Measurements from ENCODE around the gene CMPK1.
"Not testable (repeated sequence)": the region's sequence is repeated elsewhere in the genome, so short reads cannot be mapped to it uniquely, and the experiment has no call there.

The CMPK1 gene, protein sequence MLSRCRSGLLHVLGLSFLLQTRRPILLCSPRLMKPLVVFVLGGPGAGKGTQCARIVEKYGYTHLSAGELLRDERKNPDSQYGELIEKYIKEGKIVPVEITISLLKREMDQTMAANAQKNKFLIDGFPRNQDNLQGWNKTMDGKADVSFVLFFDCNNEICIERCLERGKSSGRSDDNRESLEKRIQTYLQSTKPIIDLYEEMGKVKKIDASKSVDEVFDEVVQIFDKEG

DNA sequence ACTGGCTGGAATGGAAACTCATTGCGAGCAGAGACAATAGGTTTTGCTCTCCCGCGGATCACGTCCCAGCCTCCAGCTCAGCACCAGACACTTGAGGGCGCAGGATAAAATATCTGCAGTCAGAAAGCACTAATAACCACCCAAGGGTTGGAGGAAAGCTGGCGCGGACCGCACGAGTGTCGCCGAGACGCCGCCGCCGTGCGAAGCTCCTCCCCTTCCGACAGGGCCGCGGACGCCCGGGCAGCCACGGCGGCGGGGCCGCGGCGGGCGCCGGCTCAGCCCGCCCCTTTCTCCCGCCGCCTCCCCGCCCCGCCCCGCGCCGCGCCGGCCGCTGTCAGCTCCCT is at the start of gene CMPK1:
Gene CMPK1, plus strand, starts transcription at position 213 of the 344 bp plus-strand sequence. CDS start 156 bp downstream, outside the sequence.
- peak; percentile 86 for DNase-seq

DNA sequence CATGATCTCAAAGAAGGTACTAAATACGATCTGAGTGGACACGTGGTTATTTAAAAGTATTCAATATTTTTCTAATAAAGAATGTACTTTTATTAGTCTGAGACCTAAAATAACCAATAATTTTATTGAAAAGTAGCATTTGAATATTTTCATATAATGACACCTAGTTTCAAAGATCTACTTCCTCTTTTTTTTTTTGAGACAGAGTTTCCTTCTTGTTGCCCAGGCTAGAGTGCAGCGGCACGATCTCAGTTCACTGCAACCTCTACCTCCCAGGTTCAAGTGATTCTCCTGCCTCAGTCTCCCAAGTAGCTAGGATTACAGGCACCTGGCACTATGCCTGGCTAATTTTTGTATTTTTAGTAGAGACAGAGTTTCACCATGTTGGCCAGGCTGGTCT is 45.5 kb upstream of the CMPK1 start:
- not testable (repeated sequence) for DNase-seq

DNA sequence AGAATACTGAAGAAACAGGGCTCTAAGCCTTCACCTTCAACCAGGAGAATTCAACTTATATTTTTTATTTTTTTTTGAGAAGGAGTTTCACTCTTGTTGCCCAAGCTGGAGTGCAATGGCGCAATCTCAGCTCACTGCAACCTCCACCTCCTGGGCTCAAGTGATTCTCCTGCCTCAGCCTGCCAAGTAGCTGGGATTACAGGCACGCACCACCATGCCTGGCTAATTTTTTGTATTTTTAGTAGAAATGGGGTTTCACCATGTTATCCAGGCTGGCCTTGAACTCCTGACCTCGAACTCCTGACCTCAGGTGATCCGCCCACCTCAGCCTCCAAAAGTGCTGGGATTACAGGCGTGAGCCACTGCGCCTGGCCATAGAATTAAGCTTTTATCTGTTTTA is 38.7 kb upstream of the CMPK1 start:
- not testable (repeated sequence) for DNase-seq

DNA sequence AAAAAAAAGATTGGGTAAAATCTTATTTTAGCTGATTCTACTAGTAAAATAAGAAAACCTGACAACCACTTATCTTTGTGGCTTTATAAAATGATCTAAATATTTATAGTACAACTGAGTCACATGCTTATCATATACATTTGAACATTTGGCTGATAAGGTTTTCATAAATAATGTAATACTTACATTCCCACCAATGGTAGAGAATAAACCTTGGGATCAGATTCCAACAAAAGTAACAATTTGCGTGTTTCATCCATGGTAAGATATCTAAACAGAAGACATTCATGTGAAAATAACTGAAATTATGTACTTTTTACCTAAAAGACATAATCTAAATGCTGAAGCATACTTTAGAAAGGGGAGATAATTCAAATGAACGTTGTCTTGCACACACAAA is 38.0 kb upstream of the CMPK1 start:
- DNase-seq: no peak

DNA sequence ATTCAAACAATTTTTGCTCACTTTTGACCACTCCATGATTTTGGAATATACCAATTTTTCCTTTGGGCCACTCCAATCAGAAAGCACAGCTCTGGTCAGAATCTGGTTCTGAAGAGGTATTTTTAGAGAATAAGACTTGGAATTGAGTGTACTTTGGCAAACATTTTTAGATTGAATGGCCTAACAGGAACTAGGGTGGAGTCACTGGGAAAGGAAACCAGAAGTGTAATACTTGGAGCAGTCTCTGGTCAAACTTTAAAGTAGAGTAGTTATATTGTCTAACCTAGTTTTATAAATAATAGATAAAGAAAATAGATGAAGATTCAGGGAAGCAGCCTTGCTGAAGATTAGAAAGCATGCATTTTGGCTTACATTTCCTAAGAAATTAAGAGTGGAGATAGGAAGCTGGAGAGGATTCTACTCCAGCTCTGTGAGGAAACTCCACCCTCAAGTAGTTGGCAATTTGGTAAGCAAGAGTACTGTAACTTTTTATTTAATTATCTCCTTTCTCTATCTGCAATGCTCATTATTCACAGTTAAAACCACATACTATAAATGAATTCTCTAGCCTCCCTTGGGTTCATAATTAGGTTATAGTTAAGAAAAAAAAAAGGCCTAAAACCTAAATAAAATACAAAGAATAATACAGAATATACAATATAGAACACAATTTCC is 35.4 kb upstream of the CMPK1 start:
- DNase-seq: no peak

DNA sequence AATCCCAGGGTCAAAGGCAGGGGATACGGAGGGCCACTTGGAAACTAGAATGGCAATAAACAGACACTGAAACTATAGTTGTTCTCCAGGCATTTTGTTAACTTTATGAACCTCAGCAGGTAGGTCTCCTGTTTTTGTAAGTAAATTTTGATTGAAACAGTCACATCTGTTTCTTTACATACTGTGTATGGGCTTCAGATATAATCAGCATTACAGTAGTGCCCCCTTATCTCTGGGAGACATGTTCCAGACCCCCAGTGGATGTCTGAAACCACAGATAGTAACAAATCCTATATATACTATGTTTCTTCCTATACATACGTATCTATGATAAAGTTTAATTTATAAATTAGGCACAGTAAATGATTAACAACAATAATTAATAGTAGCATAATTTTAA is 31.1 kb upstream of the CMPK1 start:
- no peak for DNase-seq

DNA sequence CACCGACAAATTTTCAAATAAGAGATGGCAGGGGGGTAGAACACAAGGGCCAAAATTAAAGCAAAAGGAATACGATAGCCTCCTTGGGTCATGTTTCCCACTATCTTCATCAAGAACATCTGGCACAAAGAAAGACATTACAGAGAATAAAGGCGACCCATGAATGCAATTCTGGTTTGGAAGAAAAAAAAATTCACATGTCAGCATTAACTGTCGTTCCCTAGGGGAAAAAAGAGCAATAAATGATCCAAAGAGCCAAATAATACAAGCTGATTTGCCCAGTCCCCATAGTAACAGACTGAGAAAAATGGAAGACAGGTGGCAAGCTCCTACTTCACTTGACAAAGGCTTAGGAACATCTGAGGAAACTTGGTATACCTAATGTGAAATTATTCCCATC is 24.2 kb upstream of the CMPK1 start:
- DNase-seq: no peak

DNA sequence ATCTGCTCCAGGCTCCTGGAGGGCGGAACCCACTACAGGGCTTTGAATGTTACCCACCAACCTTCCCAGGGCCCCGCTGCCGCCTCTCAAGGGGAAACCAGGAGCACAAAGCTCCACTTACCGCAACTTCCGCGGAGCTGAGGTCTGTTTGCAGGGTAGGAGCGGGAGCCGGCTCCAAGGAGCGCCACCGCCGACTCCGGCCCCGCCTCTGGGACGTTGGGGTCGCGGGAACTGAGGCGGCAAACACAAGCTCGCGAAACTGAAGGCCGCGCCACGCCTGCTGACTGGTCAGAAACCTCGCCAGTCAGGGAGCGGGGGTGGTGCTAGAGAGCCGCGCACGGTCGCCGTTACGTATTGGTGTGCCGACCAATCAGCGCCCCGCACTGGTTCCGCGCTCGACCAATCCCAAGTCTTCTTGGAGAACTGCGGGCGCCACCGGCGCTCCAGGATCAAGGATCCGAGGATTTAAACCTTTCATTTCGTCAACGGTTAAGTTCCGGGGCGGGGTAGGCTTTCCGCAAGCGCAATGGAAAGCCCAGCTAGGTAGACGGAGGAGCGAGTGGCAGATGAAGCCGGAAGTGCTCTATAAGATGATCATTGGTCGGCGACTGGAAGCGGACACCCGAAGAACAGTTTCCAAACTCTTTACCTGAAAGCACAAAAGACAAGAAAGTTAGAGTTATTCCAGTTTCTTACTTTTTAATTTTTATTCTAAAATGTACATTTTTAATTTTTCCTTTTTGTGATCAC is 19.5 kb upstream of the CMPK1 start, which contains the start of gene STIL:
Gene STIL, minus strand, starts transcription at position 233 of the 750 bp plus-strand sequence. CDS start 3,828 bp downstream, outside the sequence.
- peak; percentile 99 for DNase-seq

DNA sequence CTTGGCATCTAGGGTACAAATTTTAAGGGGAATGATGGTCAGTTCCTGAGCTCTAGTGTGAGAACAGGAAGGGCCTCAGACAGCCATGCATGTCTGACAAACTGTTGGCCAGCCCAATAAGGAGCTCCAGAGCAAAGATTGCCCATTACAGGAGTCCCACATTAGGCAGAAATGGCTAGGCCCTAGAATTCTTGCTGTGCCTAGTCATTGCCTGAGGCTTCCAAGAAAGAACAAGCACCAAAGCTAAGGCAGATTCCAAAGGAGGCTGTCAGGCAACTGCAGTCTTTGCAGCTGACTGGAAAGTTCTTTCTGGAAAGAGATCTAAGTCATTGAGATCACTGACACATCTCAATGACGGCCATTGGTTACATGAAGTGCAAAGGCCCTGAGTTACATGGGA is 15.7 kb upstream of the CMPK1 start:
- no peak for DNase-seq

DNA sequence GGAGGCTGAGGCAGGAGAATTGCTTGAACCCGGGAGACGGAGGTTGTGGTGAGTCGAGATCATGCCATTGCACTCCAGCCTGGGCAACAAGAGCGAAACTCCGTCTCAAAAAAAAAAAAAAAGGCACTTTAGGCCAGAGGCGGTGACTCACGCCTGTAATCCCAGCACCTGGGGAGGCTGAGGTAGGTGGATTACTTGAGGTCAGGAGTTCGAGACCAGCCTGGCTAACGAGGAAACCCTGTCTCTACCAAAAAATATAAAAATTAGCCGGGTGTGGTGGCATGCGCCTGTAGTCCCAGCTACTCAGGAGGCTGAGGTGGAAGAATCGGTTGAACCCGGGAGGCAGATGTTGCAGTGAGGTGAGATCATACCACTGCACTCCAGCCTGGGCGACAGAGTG is 13.6 kb upstream of the CMPK1 start:
- not testable (repeated sequence) for DNase-seq

DNA sequence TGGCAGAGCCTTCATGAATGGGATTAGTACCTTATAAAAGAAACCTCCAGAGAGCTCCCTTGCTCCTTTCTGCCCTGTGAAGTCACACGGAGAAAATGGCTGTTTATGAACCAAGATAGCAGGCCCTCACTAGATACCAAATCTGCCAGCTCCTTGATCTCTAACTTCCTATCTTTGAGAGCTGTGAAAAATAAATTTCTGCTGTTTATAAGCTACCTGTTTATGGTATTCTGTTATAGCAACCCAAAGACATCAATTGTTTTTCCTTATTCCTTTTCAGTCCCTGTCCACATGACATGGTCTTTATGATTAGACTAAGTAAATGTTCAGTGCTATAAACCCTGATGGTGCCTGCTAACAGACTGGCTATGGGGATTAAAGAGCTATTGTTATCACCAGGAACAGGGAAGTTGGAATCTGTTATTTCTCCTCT is 10.0 kb upstream of the CMPK1 start:
- DNase-seq: no peak

DNA sequence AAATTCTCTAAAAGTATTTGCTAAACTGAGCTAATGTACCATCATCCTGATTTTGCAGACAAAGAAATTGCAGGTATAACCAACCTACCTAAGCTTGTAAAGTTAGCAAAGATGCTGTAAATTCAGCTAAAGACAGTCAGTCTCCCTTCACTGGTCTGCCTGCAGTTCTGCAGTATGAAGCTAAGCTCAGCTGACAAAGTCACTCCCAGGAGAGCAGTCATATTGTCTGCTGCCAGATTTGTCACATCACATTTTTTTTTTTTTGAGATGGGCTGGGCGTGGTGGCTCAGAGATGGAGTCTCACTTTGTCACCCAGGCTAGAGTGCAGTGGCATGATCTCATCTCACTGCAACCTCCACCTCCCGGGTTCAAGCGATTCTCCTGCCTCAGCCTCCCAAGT is 8.9 kb upstream of the CMPK1 start:
- DNase-seq: no peak

DNA sequence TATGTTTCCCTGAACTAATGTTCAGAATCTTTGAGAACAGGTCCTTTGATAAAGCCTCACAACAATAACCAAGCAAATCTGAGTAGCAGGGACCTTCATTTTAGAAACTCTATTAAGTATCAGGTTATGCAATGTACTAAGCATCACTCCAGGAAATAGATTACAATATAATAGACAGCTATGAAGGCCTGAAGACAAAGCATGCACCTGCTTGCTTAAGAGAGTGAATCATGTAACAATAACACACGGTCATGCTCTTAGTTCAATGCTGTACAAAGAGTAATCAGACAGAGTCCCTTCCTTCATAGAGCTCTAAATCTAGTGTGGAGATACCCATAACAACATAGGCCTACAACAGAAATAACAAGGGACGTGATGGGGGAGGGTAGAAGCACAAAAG is 8.1 kb upstream of the CMPK1 start:
- no peak for DNase-seq

DNA sequence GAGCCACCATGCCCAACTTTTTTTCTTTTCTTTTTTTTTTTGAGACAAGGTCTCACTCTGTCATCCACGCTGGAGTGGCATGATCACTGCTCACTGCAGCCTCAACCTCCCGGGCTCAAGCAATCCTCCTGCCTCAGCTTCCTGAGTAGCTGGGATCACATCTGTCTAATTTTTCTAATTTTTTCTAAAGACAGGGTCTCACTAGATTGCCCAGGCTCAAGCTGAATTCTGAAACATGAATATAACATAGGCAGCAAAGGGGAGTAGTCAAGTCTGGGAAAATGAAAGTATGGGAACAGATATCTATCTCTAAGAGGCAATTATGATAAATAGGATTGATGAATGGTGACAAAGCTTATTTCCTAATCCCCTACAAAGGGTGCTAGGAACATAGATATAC is 7.3 kb upstream of the CMPK1 start:
- no peak for DNase-seq

DNA sequence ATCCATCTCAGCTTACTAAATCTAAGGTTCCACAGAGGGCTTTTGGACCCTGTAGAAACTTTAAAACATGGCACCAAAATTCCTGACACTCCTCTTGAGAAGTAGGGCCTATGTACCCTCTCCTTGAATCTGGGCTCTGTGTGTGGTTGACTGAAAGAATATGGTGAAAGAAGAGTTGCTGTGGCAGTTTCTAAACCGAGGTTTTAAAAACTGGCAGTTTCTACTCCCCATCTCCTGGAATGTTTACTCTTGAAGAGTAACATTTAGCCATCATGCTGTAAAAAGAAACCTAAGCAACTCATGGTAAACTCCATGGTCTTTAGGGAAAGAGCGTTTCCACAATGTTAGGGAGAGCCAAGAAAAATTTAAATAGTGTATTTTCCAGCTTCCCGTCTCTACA is 4.6 kb upstream of the CMPK1 start:
- no peak for DNase-seq

DNA sequence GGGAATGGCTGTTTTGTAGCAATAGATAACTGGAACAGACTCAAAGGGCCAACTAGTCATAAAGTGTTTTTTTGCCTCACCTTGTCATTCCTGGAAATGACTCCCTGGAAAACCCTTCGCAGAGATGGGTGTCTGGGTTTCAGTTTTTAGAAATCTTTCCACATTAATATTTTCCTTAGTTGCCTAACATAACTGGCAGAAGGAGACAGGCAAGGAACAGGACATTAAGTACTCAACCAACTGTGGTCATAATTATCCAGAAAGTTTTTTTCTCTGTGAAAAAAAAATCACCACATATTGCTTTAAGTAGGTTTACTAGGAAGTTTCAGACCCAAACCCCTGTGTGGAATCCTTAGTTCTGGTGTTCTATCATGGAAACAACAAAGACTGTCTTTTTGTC is 3.4 kb upstream of the CMPK1 start:
- DNase-seq: no peak

DNA sequence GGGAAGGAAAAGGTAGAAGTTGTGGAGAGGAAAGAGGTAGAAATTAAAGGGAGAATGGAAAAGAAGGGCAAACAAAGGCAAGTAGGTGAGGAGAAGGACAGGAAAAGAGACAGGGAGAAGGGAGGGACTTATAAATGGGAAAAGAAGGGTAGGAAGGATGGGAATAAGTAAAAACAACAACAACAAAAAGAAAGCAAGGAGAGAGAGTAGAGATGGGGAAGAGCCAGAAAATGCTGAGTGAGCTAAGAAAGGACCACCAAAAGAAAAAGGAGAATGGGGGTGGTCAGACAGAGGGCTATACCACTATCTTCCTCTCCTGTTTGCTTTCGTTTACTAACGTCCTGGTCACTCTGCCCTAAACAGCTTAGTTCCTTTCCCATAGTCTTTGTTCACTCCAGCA is 1.7 kb upstream of the CMPK1 start:
- no peak for DNase-seq

DNA sequence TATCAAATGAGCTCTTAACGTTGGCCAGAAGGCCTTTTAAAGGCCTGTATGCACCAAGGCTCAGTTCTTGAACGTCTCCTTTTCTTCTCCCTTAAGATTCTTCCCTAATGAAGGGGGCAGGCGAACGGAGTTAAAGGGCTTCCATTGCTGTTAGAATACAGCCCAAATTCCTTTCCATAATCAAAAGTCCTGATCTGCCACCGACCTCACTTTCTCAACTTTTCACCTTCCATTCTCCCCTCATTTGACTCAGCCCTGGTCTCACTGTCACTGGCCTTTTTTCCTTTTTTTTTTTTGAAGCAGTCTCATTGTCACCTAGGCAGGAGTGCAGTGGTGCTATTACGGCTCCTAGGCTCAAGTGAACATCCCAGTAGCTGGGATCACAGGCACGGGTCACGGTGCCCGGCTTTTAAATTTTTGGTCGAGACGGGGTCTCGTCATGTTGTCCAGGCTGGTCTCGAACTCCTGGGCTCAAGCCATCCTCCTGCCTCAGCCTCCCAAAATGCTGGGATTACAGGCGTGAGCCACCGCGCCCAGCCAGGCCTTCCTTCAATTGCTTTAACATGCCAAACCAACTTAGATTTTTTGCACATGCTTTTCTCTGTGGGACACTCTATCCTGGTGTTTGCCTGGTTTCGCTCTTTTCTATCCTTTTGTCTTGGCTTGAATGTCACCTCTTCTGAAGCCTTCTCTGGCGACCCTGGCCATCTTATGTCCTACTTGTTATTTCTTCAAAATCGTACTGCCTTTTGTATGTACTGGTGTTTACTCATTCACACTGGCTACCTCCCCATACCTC is 612 bp upstream of the CMPK1 start:
- no peak for DNase-seq

DNA sequence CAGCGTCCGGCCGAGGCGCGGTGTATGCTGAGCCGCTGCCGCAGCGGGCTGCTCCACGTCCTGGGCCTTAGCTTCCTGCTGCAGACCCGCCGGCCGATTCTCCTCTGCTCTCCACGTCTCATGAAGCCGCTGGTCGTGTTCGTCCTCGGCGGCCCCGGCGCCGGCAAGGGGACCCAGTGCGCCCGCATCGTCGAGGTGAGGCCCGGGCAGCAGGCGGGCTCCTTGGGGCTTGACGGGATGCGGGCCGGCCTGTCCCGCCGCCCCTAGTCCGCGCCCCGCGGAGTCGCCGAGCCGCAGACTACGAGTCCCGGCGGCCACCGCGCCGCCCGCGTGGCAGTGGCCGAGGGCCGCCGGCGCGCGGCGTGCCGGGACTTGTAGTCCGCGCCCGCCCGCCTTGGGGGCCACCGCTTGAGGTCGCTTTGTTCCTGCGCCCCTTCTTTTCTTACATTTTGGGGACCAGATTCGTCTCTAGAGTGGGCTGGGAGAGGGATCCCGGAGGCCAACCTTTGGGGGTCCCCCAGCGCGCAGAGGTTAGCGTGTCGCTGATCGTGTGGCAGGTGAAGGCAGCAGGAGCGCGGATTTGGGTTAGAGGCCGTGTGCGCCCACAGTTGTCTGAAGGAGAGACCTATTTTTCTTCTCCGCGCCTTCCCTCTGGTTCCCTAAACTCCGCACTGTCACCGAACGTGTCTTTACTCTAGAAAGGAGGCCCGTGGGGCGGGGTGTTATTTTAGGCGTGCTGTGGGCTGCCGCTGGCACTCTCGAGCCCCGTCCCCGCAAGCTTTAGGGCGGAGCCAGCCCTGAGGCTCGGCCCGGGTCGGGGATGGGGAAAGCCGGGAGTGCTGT is 553 bp downstream of the CMPK1 start:
- DNase-seq: peak; percentile 82

DNA sequence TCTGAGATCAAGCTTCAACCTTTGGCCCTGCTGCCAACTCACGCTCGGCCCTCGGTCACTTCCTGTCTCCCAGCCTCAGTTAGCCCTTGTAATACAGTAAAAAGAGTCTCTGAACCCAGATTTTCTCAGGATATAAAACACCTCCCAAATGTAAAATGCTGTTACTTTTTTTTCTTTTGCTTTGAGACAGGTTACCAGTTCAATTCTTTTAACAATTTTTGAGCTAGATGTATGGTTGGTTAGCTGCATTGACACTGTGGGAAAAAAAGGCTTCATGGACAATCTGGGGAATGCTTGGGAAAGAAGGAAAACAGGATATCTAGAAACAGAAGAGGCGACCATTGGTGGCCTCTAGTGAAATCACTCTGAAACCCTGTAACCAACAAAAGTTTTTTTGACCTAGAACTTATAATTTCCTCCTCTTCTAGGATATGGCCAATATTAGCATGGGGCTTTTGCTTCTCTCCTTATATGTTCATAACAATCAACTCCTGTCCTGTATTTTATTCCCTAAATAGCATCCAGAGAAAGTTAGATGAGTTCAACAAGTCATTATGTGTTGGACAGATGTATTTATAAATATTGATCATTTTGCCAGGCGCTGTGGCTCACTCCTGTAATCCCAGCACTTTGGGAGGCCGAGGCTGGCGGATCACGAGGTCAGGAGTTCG is 1.3 kb downstream of the CMPK1 start:
- no peak for DNase-seq

DNA sequence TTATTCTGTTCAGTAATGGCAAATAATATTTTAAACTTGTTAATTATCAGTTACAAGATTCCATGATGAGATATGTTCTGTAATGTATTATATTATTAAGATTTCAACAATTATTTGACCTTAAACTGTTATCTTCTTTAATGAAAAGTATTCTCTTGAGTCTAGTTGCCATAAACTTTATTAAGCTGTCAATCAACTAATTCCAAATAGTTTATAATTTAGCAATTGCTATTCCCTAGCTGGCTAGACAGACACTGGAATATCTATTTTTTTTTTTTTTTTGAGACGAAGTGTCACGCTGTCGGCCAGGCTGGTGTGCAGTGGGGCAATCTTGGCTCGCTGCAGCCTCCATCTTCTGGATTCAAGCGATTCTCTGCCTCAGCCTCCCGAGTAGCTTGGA is 3.8 kb downstream of the CMPK1 start:
- DNase-seq: no peak

Measured in activated CD4-positive, alpha-beta T cell treated with anti-CD3 and anti-CD28 coated beads, Interleukin-2, Interleukin-6, amounts not matched to agents 100 ng/mL and 50 ng/mL, durations not matched to agents 16 hours and 8 hours (primary cell).